Type B pancreatic cell (in vitro differentiated cells): ENCODE results near the gene CRYGA. TPM values are rescaled to one million over a fixed set of nuclear protein-coding genes. Genes with fewer than 3 reads are reported as not detected.

Source experiments
- DNase-seq: peaks from one replicate; pipeline ENCODE4 v3.0.0; 2021; ENCODE audit warnings: mixed read lengths; ENCODE audit not compliant: unreplicated experiment; ENCODE audit errors: extremely low spot score
- H3K27ac Mint-ChIP-seq: 2 replicates; pipeline ENCODE4 v1.8.0; 2021; ENCODE audit warnings: mild to moderate bottlenecking, mixed read lengths
- H3K27me3 Mint-ChIP-seq: 2 replicates; pipeline ENCODE4 v1.8.0; 2021; ENCODE audit warnings: mixed read lengths
- H3K36me3 Mint-ChIP-seq: 2 replicates; pipeline ENCODE4 v1.8.0; 2021; ENCODE audit warnings: mixed read lengths
- H3K4me1 Mint-ChIP-seq: one replicate; pipeline ENCODE4 v1.8.0; 2021; ENCODE audit warnings: mixed read lengths; ENCODE audit not compliant: unreplicated experiment
- H3K4me3 Mint-ChIP-seq: 2 replicates; pipeline ENCODE4 v1.8.0; 2021; ENCODE audit warnings: mild to moderate bottlenecking, mixed read lengths
- H3K9me3 Mint-ChIP-seq: 2 replicates; pipeline ENCODE4 v1.8.0; 2021; ENCODE audit warnings: mixed read lengths
- total RNA-seq: library from RNA; stranded (reverse); gene quantifications from 2 replicates; pipeline ENCODE4 v1.2.1, GENCODE V29; 2021; ENCODE audit warnings: low replicate concordance
- TF ChIP-seq, protein P1 (sequence below): fragments of 200-600 bp; sonication (generic); conservative IDR thresholded peaks from 2 replicates; pipeline ENCODE4 v1.5.0; 2021; ENCODE audit warnings: antibody characterized with exemption, mild to moderate bottlenecking

CRYGA gene
- total RNA-seq, 1 donor from 2014 or later, result not detected

DNA sequence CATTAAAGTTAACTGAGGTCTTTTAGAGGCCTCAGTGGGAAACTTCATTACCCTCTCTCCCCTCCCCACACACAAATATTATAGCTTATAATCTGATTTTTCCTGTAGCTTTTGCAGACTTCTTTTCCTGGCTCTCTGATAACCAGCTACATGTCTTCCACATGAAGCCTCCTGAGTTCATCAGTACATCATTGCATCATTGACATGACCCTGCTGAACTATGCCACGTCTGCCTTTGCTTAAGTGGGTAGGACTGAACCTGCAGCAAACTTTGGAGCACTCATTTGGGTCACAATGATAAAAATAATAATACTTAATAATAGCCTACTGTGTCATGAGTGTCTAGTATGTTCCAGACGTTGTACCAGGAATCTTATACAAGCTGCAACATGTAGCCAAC is 7.0 kb downstream of the CRYGA start:
- TF ChIP-seq, protein P1, sequence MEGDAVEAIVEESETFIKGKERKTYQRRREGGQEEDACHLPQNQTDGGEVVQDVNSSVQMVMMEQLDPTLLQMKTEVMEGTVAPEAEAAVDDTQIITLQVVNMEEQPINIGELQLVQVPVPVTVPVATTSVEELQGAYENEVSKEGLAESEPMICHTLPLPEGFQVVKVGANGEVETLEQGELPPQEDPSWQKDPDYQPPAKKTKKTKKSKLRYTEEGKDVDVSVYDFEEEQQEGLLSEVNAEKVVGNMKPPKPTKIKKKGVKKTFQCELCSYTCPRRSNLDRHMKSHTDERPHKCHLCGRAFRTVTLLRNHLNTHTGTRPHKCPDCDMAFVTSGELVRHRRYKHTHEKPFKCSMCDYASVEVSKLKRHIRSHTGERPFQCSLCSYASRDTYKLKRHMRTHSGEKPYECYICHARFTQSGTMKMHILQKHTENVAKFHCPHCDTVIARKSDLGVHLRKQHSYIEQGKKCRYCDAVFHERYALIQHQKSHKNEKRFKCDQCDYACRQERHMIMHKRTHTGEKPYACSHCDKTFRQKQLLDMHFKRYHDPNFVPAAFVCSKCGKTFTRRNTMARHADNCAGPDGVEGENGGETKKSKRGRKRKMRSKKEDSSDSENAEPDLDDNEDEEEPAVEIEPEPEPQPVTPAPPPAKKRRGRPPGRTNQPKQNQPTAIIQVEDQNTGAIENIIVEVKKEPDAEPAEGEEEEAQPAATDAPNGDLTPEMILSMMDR, result no peak
- Mint-ChIP-seq H3K27ac (no peak overlapping the region), H3K4me1 (no peaks in the 10 kb centered on the region), H3K36me3 (no peaks in the 10 kb centered on the region), H3K4me3 (no peak overlapping the region), H3K9me3 (no peaks in the 10 kb centered on the region), H3K27me3 (no peaks in the 10 kb centered on the region)
- no peak for DNase-seq

GRCh38 chr2:208153156-208153555 is 10.2 kb downstream of the CRYGA start:
- H3K27me3 Mint-ChIP-seq, result no peaks in the 10 kb centered on the region
- no peaks in the 10 kb centered on the region for H3K9me3 Mint-ChIP-seq
- H3K4me3 Mint-ChIP-seq, result no peak overlapping the region
- H3K27ac Mint-ChIP-seq, result no peak overlapping the region
- H3K4me1 Mint-ChIP-seq, result no peaks in the 10 kb centered on the region
- no peaks in the 10 kb centered on the region for H3K36me3 Mint-ChIP-seq
- no peak for DNase-seq
- TF ChIP-seq, protein P1, result no peak

DNA sequence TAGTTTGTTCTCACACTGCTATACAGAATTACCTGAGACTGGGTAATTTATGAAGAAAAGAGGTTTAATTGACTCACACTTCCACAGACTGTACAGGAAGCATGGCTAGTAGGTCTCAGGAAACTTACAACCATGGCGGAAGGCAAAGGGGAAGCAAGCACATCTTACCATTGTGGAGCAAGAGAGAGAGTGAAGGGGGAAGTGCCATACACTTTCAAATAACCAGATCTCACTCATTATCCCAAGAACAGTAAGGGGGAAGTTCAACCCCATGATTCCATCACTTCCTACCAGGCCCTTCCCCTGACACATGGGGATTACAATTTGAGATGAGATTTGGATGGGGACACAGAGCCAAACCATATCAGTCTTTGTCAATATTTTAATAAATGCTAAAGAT is 12.4 kb downstream of the CRYGA start:
- TF ChIP-seq, protein P1, result no peak
- no peaks in the 10 kb centered on the region for H3K4me1 Mint-ChIP-seq
- no peak for DNase-seq
- no peaks in the 10 kb centered on the region for H3K9me3 Mint-ChIP-seq
- H3K27ac Mint-ChIP-seq, result no peak overlapping the region
- no peaks in the 10 kb centered on the region for H3K27me3 Mint-ChIP-seq
- H3K36me3 Mint-ChIP-seq, result no peaks in the 10 kb centered on the region
- no peak overlapping the region for H3K4me3 Mint-ChIP-seq

DNA sequence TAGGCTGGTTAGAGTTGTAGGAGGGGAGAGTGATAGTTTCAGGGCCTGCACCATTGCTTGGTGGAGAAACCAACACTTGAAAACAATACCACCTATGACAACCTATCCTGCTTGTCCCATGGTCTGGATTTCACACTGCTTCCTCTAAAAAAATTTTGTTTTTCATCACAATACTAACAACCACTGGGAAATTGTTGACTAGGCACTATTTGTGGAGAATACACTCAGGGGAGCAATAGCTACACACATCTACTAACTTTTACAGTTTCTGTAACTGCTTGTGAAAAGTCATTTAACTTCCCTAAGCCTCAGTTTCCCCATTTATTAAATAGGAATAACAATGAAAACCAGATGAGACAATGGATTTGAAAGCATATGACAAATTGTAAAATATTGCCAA is 13.3 kb downstream of the CRYGA start:
- no peaks in the 10 kb centered on the region for H3K27me3 Mint-ChIP-seq
- H3K4me3 Mint-ChIP-seq, result no peak overlapping the region
- TF ChIP-seq, protein P1, result no peak
- no peaks in the 10 kb centered on the region for H3K36me3 Mint-ChIP-seq
- H3K27ac Mint-ChIP-seq, result no peak overlapping the region
- no peaks in the 10 kb centered on the region for H3K9me3 Mint-ChIP-seq
- H3K4me1 Mint-ChIP-seq, result no peaks in the 10 kb centered on the region
- DNase-seq, result no peak

GRCh38 chr2:208148803-208149202 is 14.6 kb downstream of the CRYGA start:
- DNase-seq, result no peak
- H3K4me1 Mint-ChIP-seq, result no peaks in the 10 kb centered on the region
- H3K4me3 Mint-ChIP-seq, result no peak overlapping the region
- H3K9me3 Mint-ChIP-seq, result no peaks in the 10 kb centered on the region
- no peaks in the 10 kb centered on the region for H3K27me3 Mint-ChIP-seq
- no peaks in the 10 kb centered on the region for H3K36me3 Mint-ChIP-seq
- TF ChIP-seq, protein P1, result peak; percentile 58
- no peak overlapping the region for H3K27ac Mint-ChIP-seq

DNA sequence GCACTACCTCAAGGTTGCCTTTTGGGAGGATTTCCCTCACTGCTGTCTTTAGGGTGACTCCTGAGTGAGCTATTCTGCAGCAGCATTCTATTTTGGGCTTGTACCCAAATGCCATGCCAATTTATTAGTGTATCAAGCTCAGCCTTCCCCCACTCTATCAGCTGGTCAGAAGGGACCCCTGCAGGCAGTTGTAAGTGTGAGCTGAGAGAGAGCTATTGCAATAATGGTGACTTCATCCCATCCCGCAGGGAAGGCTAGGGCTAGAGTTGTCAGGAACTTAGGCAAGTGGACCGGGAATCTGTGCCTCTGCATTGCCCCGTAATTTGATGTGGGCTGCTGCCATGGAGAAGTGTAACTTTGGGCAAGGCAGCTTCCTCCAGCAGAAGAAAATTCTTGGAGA is 15.6 kb downstream of the CRYGA start:
- Mint-ChIP-seq H3K36me3 (no peaks in the 10 kb centered on the region), H3K27me3 (no peaks in the 10 kb centered on the region)
- TF ChIP-seq, protein P1, result no peak

More for the DNA sequence above, 15.6 kb downstream of the CRYGA start:
- DNase-seq, result no peak
- Mint-ChIP-seq H3K4me3 (no peak overlapping the region), H3K27ac (no peak overlapping the region), H3K9me3 (no peaks in the 10 kb centered on the region), H3K4me1 (peaks cover 7% of the 10 kb centered on the region)
